Stimulated activated CD8-positive, alpha-beta memory T cell treated with anti-CD3 and anti-CD28 coated beads, Interleukin-7, amount 100 ng/mL, for 1 hour (primary cell): ENCODE results near the gene C1QBP.
"Not testable (repeated sequence)": the region's sequence is repeated elsewhere in the genome, so short reads cannot be mapped to it uniquely, and the experiment has no call there.

Experiments
- DNase-seq, 2 donors: peaks; one replicate each; pipeline ENCODE4 v3.0.0-alpha.2; 2020; ENCODE audit warnings: low read depth in 2 of 2

The C1QBP gene, protein sequence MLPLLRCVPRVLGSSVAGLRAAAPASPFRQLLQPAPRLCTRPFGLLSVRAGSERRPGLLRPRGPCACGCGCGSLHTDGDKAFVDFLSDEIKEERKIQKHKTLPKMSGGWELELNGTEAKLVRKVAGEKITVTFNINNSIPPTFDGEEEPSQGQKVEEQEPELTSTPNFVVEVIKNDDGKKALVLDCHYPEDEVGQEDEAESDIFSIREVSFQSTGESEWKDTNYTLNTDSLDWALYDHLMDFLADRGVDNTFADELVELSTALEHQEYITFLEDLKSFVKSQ

DNA sequence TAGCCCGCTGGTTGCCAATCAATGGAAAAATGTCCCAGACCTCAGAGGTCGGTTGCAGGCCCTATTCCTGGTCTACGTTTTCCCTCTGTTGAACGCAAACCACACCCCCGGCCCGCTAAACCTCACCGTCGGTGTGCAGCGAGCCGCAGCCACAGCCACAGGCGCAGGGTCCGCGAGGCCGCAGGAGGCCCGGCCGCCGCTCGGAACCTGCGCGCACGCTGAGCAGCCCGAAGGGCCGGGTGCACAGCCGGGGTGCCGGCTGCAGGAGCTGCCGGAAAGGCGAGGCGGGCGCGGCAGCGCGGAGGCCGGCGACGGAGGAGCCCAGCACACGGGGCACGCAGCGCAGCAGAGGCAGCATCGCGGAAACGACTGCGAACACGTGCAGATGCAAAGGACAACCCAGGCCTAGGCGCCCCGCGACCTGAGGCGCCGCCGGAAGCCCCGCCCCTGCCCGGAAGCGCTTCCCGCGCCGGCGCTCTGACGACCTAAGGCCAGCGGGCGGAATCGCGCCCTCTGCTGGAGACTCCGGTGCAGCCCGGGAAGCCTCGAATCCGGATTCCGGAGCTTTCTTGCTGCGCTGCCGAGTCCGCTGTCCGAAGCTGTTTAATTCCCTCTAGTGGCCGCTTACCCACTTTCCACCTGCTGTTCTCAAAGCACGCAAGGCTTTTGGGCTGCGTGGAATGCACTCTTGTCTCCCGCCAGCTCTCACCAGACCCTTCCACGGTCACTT is at the start of gene C1QBP:
TSS of gene C1QBP (minus strand) at position 440 of the 730 bp plus-strand sequence. CDS start at position 358, 82 bp downstream.
- DNase-seq = peak; percentile 88 to 89

DNA sequence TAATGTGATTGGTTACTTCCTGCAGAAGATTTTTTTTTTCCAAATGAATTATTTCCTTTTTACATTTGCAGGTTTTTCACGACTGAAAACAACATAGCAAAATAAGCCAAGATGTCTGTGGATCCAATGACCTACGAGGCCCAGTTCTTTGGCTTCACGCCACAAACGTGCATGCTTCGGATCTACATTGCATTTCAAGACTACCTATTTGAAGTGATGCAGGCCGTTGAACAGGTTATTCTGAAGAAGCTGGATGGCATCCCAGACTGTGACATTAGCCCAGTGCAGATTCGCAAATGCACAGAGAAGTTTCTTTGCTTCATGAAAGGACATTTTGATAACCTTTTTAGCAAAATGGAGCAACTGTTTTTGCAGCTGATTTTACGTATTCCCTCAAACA is 49.8 kb upstream of the C1QBP start:
- no peak for DNase-seq

DNA sequence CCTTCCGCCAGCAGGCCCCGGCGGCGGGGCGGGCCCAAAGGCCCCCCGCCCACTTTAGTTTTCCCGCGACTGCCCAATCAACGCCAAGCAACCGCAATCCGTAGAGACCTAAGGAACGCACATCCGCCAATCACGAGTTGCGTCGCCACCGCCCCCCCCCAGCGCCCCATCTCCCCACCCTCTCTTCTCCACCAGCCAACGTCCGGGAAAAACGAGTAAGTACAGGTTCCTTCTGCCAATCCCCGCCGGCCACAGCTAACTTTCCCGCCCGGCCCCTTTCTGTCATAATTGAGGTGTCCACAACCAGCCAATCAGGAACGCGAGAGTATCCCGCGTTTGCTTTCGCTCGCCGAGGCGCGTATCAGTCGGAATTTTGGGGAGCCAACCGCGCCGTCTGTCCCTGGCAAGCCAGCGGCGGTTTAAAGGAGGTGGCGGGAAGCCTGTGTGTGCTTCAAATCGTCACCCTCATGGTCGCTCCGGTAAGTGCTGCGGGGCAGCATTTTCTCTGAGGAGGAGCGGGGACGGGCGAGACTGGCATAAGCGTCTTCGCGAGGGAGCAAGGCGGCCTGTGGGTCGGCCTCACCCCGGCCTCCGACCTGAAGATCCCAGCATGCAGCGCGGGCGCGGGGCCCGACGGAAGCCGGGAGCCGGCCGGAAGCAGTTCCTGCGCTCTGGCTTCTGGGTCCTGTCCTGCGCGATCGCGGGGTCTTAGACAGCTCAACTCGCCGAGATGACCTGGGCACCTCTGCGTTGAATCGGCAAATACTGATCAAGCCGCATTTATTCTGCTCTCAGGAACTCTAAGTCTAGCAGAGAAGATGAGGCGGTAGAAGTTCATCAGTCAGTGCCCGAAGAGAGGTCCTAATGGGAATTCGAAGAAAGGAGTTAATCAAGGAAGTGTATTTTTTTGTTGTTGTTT is 47.5 kb upstream of the C1QBP start, which contains the start of gene MIS12:
TSS of gene MIS12 (plus strand) at position 361 of the 919 bp plus-strand sequence. CDS start 2,297 bp downstream, outside the sequence.
- peak; percentile 86 to 91 for DNase-seq

DNA sequence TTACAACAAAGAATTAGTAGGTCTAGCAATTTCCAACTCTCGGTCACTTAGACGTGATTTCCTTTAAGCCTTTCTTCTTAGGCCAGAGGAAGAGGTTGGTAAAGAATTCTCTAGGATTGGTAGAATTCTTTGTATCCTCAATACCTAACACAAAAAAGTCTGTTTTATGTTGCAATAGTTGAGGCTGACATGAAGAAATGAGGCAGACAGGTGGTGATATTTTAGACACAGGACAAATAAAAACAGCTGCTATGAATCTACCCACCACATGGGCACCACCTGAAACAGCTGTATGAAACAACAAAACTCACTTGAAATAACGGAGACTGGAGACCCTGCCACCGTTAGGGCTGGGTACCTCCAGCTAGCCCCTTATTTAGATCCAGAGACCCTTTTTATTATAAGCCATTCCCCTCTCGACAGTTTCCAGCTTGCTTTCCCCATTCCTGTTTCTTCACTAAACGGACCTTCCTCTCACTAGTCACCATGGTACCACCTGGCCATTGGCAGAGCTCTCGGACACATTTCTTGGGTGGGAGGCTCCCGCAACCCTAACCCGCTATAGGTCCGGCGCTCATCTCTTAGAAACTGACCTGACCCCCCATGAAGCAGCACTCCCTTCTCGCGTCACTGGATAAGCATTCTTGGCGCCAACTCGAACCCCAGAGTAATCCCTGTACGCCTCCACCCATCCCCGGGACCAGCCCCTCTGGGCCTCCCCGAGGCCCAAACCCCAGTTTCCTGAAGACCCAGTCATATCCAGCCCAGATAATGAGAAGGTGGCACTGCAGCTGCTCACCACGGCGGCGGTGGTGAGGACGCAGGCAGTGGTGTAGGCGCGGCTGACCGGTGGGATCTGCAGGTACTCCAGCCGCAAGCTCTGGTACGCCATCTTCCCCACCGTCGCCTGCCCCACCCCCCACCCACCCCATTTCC is 46.6 kb upstream of the C1QBP start, which contains the start of gene DERL2:
TSS of gene DERL2 (minus strand) at position 909 of the 936 bp plus-strand sequence. CDS start at position 892, 17 bp downstream.
- no peak for DNase-seq

DNA sequence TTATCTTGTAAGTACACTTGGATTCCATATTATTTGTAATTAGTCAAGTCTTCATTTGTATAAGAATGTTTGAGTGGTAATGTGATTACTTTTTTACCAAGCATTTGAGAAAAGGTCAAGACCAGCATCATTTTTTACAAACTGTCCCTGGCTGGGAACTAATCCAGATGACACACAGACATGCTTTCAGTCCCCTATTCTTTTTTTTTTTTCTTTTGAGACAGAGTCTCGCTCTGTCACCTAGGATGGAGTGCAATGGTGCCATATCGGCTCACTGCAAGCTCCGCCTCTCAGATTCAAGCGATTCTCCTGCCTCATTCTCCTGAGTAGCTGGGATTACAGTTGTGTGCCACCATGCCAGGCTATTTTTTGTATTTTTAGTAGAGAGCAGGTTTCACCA is 42.5 kb upstream of the C1QBP start:
- DNase-seq = no peak

DNA sequence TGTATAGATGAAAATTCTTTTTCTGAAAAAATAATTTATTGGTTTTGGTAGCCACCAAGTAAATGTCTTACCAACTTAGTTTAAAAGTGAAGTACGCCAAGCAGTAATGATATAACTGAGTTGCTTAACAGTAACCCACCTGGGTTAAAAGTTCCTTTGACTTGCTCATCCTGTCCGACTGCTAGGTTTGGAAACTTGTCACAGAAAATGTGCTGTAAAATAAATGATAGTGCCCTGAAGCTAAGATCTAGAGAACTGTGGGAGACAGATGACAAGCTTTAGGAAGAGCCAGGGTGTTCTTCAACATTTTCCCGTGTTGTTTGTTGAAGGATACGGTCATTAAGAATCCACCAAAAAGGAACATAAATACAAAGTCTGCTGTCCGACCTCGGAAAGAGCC is 42.0 kb upstream of the C1QBP start:
- no peak for DNase-seq

DNA sequence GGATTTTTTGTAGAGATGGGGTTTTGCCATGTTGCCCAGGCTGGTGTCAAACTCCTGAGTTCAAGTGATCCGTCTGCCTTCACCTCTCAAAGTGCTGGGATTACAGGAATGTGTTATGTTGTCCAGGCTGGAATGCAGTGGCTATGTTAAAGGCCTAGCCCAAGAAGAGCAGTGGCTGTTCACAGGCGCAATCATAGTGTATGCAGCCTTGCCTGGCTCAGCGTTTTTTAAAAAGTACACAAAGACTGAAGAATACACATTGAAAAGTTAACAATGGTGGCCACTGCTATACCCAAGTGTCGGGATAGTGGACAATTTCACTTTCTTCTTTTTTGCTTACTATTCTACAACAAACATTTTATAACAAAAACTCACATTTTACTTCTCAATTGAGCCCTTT is 40.0 kb upstream of the C1QBP start:
- DNase-seq = no peak

DNA sequence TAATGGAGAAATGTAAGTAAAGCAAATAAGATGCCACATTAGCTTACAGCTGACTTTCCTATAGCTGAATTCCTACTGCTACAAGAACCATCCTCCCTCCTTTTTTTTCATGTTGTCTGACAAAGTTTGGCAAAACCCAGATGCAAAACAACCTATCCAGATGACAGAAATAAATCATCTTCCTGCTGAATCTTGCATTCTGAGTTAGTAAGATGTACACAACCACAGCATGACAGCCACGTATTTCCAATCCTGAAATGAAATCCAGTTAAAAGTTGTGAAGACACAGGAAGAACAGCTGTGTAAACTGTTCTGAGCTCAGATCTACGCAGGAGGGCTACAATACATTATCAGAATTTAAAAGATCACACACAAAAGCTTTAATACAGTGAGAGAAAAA is 35.0 kb upstream of the C1QBP start:
- no peak for DNase-seq

DNA sequence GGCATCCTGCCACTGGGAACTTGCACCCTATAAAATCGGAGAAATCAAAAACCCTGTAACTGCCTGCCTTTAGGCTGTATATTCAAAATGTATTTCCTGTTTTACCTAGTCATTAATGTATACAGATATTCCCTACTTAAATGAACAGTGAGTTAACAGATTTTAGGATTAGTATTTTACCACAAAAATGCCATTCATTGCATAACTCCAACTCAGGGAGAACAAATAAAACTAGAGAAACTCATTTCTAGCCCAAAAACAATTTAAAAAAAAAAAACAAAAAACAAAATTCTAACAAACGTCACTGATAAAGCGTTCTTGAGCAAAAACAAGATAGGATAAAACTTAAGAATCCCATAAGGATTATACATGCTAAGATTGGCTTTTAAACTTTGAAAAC is 33.6 kb upstream of the C1QBP start:
- DNase-seq = no peak

DNA sequence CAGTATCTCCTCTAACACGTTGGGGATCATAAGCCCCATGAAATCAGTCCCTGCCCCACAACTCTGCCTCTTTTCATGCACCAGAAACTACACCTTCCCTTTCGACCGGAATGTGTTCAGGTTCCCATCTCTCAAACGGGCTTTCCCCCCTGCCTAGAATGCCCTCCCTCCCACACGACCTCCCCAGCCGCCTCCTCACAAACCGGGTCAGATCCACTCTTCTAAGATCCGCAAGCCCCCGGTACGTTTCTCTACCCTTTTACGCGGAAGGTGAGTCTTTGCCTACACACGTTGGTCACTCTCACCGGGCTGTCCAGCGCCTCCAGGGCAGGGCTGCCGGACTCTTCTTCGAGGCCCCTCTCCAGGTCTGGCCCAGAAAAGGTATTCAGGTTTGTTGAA is 29.1 kb upstream of the C1QBP start:
- DNase-seq = no peak

DNA sequence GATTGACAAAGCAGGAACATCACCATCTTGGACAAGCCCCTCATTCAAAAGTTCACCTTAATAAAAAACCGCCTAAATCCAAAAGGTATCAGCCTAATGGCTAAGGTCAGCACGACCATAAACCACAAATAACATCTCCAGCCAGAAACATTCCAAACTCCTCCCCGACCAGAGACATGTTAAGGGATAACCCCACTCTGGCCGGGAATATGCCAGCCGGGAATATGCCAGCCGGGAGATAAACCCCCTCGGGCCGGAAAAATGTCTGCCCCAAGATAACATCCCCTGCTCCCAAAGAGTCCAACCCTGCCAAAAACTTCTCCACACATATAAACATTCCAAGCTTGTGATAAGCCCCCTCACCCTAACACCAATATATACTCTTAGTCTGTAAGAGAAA is 28.5 kb upstream of the C1QBP start:
- no peak for DNase-seq

DNA sequence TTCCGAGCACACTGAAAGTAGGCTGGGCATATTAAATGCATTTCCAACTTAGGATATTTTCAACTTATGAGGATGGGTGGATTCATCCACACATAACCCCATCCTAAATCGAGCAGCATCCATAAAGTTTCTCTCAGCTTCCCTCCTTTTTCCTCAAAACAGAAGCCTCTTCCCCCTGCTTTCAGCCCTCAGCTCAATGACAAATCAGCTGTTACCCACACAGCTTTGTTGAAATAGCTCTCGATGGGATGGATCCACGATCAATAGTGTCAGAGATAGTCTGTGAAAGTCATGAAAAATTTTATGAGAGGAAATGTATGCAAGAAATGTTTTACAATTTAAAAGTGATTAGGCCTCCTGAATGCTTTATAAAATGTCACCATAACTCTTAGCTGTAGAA is 27.3 kb upstream of the C1QBP start:
- DNase-seq = no peak

DNA sequence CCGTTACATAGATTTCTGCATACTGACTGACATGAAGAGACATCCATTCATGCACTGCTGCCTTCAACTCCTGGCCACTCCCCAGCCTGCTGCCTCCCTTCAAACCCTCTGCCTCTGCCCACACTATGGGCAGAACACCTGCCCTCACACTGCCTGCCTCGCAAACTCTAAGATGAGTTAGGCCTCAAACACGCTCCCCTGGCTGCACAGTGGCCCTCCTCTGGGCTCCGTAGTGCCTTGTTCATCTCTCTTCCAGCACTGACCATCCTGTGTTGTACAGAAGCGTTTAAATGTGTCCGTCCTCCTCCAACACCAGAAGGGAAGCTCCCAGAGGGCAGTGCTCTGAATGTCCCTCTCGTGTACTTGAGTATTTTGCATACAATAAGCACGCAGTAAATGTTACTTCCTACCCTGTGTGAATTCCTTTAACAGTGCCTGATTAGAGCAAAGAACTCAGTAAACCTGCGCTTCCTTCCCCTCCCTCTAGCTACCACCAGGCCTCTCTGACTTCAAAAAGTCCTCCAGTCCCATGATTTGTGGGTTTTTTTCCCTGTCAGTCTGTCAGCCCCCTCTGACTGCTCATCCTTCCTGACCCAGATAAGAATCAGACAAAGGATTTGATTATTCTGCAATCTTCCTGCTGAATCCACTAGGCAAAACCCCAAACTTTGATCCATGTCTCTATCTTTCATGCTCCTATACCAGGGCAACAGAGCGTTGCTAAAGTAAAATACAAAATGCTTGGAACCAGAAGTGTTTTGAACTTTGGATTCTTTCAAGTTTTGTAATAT is 26.0 kb upstream of the C1QBP start:
- DNase-seq = no peak

DNA sequence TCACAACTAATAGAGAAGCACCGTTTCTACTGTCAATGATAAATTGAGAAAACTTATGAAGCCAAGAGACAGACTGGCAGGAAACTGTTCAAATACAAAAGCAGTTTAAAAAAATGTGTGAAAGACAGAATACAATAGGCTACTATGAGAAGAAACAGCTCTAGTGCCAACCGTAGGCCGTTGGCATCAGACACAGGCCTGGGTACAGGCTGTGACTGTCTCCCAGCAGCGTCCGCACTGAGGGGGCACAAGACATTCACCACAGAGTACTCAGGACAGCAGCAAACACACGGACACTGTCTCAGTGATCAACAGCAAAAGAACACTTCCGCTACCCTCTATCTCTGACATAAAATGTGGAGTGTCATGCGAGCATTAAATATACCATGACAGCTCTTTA is 7.8 kb upstream of the C1QBP start:
- DNase-seq = no peak

DNA sequence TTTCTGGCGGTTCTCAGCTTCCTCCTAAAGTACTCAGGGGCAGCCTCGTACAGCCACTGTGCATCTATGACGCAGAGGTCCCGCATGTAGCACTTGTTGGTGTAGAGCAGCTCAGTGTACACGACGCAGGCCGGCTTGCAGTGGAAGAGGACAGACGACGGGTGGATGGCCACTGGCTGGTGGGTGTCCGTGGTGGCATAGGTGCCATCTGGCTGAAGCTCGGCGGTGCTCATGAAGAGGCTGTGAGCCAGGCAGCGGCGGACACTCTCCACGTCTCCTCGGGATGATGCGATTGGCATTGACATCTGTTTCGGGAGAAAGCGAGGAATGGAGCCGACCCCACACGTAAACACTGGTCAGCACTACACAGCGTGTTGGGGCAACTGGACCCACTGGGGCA is 5.3 kb upstream of the C1QBP start:
- no peak for DNase-seq

DNA sequence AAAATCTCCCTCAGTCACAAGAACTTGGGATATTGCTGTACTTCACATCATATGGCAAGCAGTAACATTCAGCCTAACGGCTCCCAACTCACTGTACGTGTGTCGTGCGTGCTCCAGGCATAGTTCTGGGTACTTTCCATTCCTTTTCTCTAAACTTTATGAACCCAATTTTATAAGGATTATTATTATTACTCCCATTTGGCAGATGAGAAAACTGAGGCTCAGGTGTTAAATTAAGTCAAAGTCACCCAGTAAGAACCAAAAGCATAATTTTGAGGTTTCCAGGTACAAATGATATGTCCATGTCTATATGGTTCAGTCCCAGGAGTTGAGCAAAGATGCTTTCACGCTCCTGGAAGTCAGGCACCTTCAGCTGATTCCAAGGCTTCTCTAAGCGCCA is 4.8 kb upstream of the C1QBP start:
- DNase-seq = no peak

DNA sequence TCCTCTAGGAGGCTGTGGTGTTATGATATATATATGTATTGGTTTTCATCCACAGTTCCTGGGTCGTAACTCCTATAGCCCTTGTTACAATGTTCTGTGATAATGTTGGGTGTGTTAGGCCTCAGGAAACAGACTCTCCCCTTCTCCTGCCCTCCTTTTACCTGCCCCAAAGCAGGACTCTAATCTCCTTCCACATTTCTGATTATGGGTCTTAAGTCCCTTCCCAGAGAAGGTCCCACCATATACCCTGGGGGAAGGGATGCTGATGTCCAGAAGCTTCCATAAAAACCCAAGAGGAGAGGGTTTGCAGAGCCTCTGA is 450 bp upstream of the C1QBP start:
- DNase-seq = no peak

DNA sequence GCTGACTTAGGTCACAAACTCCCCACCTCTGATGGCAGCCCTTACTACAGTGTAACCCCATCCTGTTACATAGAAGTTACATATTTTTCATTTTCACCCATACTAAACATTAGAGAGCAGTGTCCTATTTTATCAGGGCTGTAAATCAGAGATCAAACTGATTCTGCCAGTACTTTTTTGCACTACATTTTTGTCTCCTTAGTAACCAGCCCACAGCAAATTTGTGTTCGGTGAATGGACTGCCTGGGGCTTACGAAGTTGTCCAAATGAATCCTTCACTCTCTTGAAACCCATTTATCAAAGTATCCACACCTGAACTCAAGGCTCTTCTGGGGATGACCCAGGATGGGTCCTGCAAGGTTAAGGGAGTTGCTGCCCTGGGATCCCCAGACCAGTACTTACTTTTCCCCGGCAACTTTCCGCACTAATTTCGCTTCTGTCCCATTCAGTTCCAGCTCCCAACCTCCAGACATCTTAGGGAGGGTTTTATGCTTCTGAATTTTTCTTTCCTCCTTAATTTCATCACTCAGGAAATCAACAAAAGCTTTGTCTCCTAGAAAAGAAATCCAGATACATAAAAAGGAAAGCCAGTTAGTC is 1.1 kb downstream of the C1QBP start:
- DNase-seq = no peak

DNA sequence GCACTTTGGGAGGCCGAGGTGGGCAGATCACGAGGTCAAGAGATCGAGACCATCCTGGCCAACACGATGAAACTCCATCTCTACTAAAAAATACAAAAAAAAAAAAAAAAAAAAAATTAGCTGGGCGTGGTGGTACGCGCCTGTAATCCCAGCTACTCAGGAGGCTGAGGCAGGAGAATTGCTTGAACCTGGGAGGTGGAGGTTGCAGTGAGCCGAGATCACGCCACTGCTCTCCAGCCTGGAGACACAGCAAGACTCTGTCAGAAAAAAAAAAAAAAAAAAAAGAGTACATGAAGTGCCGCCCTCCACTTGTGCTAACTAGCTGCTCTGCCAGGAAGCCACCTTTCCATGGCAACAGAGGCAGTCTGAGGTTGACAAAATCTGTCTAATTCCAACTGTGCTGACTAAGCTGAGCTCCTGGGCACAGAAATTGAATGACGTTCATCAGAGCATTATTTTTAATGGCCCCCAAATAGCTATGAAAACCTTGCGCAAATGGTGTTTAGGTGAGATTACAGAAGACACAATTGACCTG is 3.1 kb downstream of the C1QBP start:
- not testable (repeated sequence) for DNase-seq

DNA sequence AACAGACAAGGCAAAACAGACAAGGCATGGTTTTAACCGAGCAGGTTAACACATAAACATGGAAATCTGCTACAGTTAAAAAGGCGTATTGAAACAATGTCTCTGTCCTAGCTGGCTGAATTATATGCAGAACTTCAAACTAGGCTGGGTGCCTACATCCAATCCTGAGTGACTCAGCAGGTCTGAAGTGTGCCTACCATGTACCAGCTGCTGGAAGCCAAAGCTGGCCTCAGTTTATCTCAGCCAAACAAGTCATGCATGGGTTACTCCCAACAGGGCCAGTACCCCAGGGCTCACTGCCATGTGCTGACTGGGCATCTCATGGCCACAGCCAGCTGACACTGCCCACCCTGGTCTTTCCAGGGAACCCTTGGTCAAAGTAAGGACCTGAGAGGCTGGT is 4.0 kb downstream of the C1QBP start:
- no peak for DNase-seq
